AG09319 (cell line): ENCODE results near the gene PIGK.
"Not testable (repeated sequence)": the region's sequence is repeated elsewhere in the genome, so short reads cannot be mapped to it uniquely, and the experiment has no call there.

Source experiments
- DNase-seq: peaks from one replicate; pipeline ENCODE4 v3.0.0-alpha.2; 2010; ENCODE audit warnings: low read depth; ENCODE audit errors: extremely low read depth
- TF ChIP-seq, protein P1 (sequence below): IDR thresholded peaks from 2 replicates; pipeline ENCODE4 v1.5.1; 2011; ENCODE audit warnings: low read depth, mild to moderate bottlenecking, inconsistent platforms, low read length, moderate library complexity

PIGK gene

GRCh38 chr1:77200293-77200692, 18.9 kb downstream of the PIGK start:
- TF ChIP-seq, protein P1, sequence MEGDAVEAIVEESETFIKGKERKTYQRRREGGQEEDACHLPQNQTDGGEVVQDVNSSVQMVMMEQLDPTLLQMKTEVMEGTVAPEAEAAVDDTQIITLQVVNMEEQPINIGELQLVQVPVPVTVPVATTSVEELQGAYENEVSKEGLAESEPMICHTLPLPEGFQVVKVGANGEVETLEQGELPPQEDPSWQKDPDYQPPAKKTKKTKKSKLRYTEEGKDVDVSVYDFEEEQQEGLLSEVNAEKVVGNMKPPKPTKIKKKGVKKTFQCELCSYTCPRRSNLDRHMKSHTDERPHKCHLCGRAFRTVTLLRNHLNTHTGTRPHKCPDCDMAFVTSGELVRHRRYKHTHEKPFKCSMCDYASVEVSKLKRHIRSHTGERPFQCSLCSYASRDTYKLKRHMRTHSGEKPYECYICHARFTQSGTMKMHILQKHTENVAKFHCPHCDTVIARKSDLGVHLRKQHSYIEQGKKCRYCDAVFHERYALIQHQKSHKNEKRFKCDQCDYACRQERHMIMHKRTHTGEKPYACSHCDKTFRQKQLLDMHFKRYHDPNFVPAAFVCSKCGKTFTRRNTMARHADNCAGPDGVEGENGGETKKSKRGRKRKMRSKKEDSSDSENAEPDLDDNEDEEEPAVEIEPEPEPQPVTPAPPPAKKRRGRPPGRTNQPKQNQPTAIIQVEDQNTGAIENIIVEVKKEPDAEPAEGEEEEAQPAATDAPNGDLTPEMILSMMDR: no peak
- DNase-seq: no peak

GRCh38 chr1:77197351-77197750, 21.9 kb downstream of the PIGK start:
- TF ChIP-seq, protein P1: no peak
- no peak for DNase-seq

DNA sequence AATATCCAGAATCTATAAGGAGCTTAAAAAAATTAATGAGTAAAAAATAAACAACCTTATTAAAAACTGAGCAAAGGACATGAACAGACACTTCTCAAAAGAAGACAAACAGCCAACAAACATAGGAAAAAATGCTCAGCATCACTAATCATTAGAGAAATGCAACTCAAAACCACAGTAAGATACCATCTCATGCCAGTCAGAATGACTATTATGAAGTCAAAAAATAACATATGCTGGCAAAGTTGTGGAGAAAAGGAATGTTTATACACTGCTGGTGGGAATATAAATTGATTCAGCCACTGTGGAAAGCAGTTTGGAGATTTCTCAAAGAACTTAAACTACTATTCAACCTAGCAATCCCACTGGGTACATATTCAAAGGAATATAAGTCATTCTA, 25.3 kb downstream of the PIGK start:
- DNase-seq: no peak
- TF ChIP-seq, protein P1: no peak

- TF ChIP-seq, protein P1: no peak
- no peak for DNase-seq
Observed at GRCh38 chr1:77188770-77189169, 30.5 kb downstream of the PIGK start.

- DNase-seq: not testable (repeated sequence)
Observed at GRCh38 chr1:77186907-77187306, 32.3 kb downstream of the PIGK start.

- TF ChIP-seq, protein P1: no peak
- DNase-seq: no peak
Observed at GRCh38 chr1:77182083-77182482, 37.1 kb downstream of the PIGK start.

DNA sequence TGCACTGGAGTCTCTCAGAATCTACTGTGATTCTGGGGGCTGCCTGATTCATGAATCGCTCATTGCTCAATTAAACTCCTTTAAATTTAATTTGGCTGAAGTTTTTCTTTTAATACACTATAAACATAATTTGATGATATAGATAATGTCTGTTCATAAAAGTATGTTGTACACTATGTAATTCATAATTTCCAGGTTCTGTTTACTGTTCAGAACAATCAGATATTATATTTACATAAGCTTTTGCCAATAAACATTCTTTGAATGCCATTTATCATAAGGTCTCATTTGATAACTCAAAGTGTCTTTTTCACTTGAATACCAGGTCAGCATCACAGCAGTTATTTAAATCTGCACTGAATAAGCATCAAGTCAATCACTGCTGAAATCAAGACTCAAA, 39.6 kb downstream of the PIGK start:
- TF ChIP-seq, protein P1: no peak
- no peak for DNase-seq

- DNase-seq: no peak
Observed at GRCh38 chr1:77175230-77175844, 43.9 kb downstream of the PIGK start.

More at GRCh38 chr1:77175230-77175844, 43.9 kb downstream of the PIGK start:
- TF ChIP-seq, protein P1: no peak
